Natural killer cell (primary cell): ENCODE measurements around the gene GJB6. TPM values are rescaled to one million over a fixed set of nuclear protein-coding genes. Genes with fewer than 3 reads are reported as not detected.

Source experiments
- ATAC-seq, 3 donors: fragments of 150-1000 bp in 2 of 3; fragments of 200-7000 bp in 1 of 3; cut with Tn5 transposase; 1 replicate in 1 of 3; 2 replicates in 2 of 3; pipeline ENCODE4 v1.10.0; 2021; ENCODE audit warnings: mild to moderate bottlenecking in 2 of 3, moderate library complexity in 2 of 3
- DNase-seq, 2 donors: peaks; one replicate each; pipeline versions ENCODE4 v3.0.0 to v3.0.0-alpha.2; 2013 to 2021; ENCODE audit warnings: mixed read lengths in 1 of 2
- H3K27ac ChIP-seq: one replicate; pipeline ENCODE4 v1.5.1; 2013; ENCODE audit warnings: mild to moderate bottlenecking, low read length
- H3K27me3 ChIP-seq: one replicate; pipeline ENCODE4 v1.6.1; 2013; ENCODE audit warnings: low read length; ENCODE audit not compliant: control insufficient read depth, insufficient read depth
- H3K36me3 ChIP-seq: one replicate; pipeline ENCODE4 v1.6.1; 2013; ENCODE audit warnings: low read length; ENCODE audit not compliant: control insufficient read depth, insufficient read depth
- H3K4me1 ChIP-seq: one replicate; pipeline ENCODE4 v1.6.1; 2013; ENCODE audit warnings: low read length; ENCODE audit not compliant: control insufficient read depth, insufficient read depth
- H3K4me3 ChIP-seq: one replicate; pipeline ENCODE4 v1.5.1; 2013; ENCODE audit warnings: low read length
- H3K9me3 ChIP-seq: one replicate; pipeline ENCODE4 v1.6.1; 2013; ENCODE audit warnings: low read length; ENCODE audit not compliant: control insufficient read depth, insufficient read depth
- H3K27ac Mint-ChIP-seq, 2 donors: one replicate each; pipeline ENCODE4 v1.8.0; 2022; ENCODE audit warnings: mild to moderate bottlenecking in 2 of 2, mixed read lengths in 2 of 2, moderate library complexity in 1 of 2
- H3K27me3 Mint-ChIP-seq, 2 donors: one replicate each; pipeline ENCODE4 v1.8.0; 2022; ENCODE audit warnings: low read depth in 2 of 2, mixed read lengths in 2 of 2
- H3K36me3 Mint-ChIP-seq: one replicate; pipeline ENCODE4 v1.8.0; 2022; ENCODE audit warnings: mixed read lengths
- H3K4me1 Mint-ChIP-seq, 2 donors: one replicate each; pipeline ENCODE4 v1.8.0; 2022; ENCODE audit warnings: mixed read lengths in 2 of 2
- H3K4me3 Mint-ChIP-seq: one replicate; pipeline ENCODE4 v1.8.0; 2022; ENCODE audit warnings: mild to moderate bottlenecking, moderate library complexity, mixed read lengths
- H3K9me3 Mint-ChIP-seq, 2 donors: one replicate each; pipeline ENCODE4 v1.8.0; 2022; ENCODE audit warnings: mixed read lengths in 2 of 2
- WGBS: methylation state at CpG from one replicate; pipeline ENCODE4 v1.1.7; 2013; ENCODE audit warnings: missing lambda C conversion rate; ENCODE audit not compliant: insufficient coverage; 5-methylcytosine and 5-hydroxymethylcytosine counted together
- intact Hi-C: fragments of 100-400 bp; cut with micrococcal nuclease; formaldehyde crosslinking; loops from one replicate; pipeline ENCODE4 v1.14.2; 2022
- total RNA-seq, 4 donors: library from RNA; stranded (reverse); fragments of 120-200 nt in 1 of 4; gene quantifications; one replicate each; pipeline versions ENCODE4 v1.2.3 to v1.2.4, GENCODE V29; 2013 to 2022
- TF ChIP-seq, protein P1 (sequence below): fragments of 200-600 bp; IDR thresholded peaks from one replicate; pipeline ENCODE4 v1.8.0; 2022; ENCODE audit warnings: antibody characterized with exemption

The GJB6 gene
- total RNA-seq, 3 donors from 2014 or later (not counting 1 experiment from before 2014, with no cell fraction given) = 0.23 to 1.3 (median 0.26) TPM

DNA sequence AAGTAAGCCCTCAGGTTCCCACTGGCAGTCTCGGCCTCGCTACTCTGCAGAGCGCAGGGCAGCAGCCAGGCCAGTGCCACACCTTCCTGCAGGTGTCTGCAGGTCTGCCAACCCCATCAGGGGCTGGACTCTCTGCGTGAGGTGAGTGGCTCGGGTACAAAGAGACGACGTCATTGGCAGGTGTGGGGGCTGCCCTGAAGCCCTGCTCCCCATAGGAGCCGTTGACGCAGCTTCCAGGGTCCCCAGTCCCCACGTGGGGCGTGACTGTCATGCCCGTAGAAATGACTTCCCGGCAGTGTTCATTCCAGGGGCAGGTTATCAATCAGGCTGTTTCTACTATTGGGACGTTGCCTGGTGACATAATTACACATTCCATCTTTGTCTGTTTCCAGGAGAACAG, 15.3 kb upstream of the GJB6 start:
- H3K9me3 ChIP-seq = no peaks in the 10 kb centered on the region
- no peaks in the 10 kb centered on the region for H3K36me3 ChIP-seq
- intact Hi-C loops = no loop called here
- H3K27me3 ChIP-seq = no peaks in the 10 kb centered on the region
- TF ChIP-seq, protein P1, sequence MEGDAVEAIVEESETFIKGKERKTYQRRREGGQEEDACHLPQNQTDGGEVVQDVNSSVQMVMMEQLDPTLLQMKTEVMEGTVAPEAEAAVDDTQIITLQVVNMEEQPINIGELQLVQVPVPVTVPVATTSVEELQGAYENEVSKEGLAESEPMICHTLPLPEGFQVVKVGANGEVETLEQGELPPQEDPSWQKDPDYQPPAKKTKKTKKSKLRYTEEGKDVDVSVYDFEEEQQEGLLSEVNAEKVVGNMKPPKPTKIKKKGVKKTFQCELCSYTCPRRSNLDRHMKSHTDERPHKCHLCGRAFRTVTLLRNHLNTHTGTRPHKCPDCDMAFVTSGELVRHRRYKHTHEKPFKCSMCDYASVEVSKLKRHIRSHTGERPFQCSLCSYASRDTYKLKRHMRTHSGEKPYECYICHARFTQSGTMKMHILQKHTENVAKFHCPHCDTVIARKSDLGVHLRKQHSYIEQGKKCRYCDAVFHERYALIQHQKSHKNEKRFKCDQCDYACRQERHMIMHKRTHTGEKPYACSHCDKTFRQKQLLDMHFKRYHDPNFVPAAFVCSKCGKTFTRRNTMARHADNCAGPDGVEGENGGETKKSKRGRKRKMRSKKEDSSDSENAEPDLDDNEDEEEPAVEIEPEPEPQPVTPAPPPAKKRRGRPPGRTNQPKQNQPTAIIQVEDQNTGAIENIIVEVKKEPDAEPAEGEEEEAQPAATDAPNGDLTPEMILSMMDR = no peak
- Mint-ChIP-seq H3K4me1 (no peaks in the 10 kb centered on the region), H3K27me3 (peaks cover 6 to 18% of the 10 kb centered on the region in 2 donors), H3K4me3 (no peak overlapping the region), H3K9me3 (no peaks in the 10 kb centered on the region), H3K27ac (no peak overlapping the region), H3K36me3 (no peaks in the 10 kb centered on the region)
- no peak overlapping the region for H3K27ac ChIP-seq
- no peak overlapping the region for H3K4me3 ChIP-seq
- H3K4me1 ChIP-seq = no peaks in the 10 kb centered on the region
- WGBS = 85% methylated on average over 14 of the region's 14 CpGs
- ATAC-seq = no peak
- DNase-seq = no peak

DNA sequence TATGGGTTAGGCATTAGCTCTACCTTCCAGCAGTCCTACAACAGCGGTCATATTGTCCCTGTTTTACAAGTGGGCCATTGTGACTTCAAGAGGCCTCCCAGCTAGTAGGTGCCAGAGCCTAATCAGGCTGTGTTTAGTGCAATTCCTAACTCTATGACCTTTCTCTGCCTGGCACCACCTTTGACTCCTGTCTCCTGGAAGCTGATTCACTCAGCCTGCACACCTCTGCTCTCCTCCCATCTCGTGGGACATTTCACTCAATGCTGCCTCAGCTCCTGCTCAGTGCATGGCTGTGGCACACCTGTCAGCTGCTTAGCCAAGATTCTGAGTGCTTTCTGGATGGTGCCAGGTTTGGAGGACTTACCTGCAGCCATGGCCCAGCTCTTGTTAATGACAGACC, 9.5 kb upstream of the GJB6 start:
- Histone ChIP-seq H3K27me3 (no peaks in the 10 kb centered on the region), H3K9me3 (no peaks in the 10 kb centered on the region), H3K36me3 (no peaks in the 10 kb centered on the region), H3K27ac (no peak overlapping the region), H3K4me3 (no peak overlapping the region), H3K4me1 (no peaks in the 10 kb centered on the region)
- no peaks in the 10 kb centered on the region for H3K4me1 Mint-ChIP-seq
- 85% methylated on average over 2 of the region's 2 CpGs for WGBS
- H3K27me3 Mint-ChIP-seq = peaks cover 30 to 48% of the 10 kb centered on the region in 2 donors
- DNase-seq = no peak
- no peak for ATAC-seq
- no peaks in the 10 kb centered on the region for H3K9me3 Mint-ChIP-seq
- no peak overlapping the region for H3K4me3 Mint-ChIP-seq
- TF ChIP-seq, protein P1 = no peak
- intact Hi-C loops = no loop called here
- no peaks in the 10 kb centered on the region for H3K36me3 Mint-ChIP-seq
- H3K27ac Mint-ChIP-seq = no peak overlapping the region

DNA sequence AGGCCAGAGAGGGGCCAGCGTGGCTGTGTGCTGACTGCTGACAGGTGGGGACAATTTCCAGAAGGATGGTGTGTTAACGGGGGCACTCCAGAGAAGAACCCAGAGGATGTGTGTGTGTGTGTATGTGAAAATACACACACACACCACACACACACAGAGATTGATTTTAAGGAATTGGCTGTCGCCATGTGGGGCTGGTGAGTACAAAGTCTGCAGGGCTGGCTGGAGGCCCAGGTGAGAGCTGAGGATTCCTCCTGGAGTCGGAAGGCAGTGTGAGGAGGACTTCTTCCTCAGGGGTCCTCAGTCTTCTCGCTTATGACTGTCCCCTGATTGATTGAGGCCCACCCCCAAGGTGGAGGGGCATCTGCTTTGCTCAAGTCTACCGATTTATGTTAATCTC, 7.6 kb upstream of the GJB6 start:
- Mint-ChIP-seq H3K36me3 (no peaks in the 10 kb centered on the region), H3K4me3 (no peak overlapping the region), H3K4me1 (no peaks in the 10 kb centered on the region), H3K27me3 (peaks cover 35 to 53% of the 10 kb centered on the region in 2 donors), H3K9me3 (no peaks in the 10 kb centered on the region), H3K27ac (no peak overlapping the region)
- TF ChIP-seq, protein P1 = no peak
- ATAC-seq (no peak), DNase-seq (no peak)
- Histone ChIP-seq H3K36me3 (no peaks in the 10 kb centered on the region), H3K27me3 (no peaks in the 10 kb centered on the region), H3K4me1 (no peaks in the 10 kb centered on the region), H3K4me3 (no peak overlapping the region), H3K9me3 (no peaks in the 10 kb centered on the region), H3K27ac (no peak overlapping the region)
- 86% methylated on average over 5 of the region's 6 CpGs for whole genome bisulfite sequencing
- intact Hi-C loops = no loop called here

DNA sequence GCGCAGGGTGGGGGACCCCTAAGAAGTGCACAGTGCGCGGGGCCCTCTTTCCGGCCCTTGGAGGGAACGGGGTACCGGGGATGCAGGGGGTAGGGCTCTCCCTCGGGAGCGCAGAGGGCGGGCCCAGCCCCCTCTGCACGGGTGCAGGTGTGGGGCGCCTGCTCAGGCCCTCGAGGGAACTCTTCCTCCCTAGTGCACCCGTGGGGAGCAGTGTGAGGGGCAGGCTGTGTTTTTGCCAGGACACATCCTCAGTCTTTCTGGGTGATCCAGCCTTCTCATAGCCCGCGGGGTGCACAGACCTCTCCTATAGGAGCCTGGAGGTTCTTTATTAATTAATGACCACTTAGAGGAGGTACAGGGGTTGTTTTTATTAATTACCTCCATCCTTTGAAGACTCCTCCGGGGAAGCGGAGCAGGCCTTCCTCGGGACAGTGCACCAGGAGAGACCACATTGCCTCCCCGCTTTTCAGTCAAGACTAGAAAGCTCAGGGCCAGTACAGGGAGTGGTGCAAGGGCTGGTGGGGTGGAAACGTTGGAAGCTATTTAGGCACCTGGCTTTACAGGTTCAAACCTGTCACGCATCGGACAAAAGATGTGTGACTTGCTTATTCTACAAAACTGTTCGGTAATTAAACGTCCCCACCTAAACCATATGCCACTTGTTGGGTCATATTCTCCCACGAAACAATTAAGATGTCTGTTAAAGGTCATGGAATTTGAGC, 598 bp upstream of the GJB6 start:
- intact Hi-C loops = no loop called here
- Histone ChIP-seq H3K4me3 (no peak overlapping the region), H3K4me1 (peaks cover 18% of the 10 kb centered on the region), H3K27me3 (peaks cover 19% of the 10 kb centered on the region), H3K9me3 (no peaks in the 10 kb centered on the region), H3K36me3 (no peaks in the 10 kb centered on the region), H3K27ac (no peak overlapping the region)
- TF ChIP-seq, protein P1 = no peak
- H3K9me3 Mint-ChIP-seq = no peaks in the 10 kb centered on the region
- H3K27ac Mint-ChIP-seq = no peak overlapping the region
- peaks cover 0 to 6% of the 10 kb centered on the region in 2 donors for H3K4me1 Mint-ChIP-seq
- H3K27me3 Mint-ChIP-seq = peaks cover 41 to 48% of the 10 kb centered on the region in 2 donors
- WGBS = 35% methylated on average over 24 of the region's 25 CpGs
- DNase-seq = no peak
- ATAC-seq = no peak
- H3K36me3 Mint-ChIP-seq = no peaks in the 10 kb centered on the region
- H3K4me3 Mint-ChIP-seq = no peak overlapping the region
